ENCODE data around the gene REXO4. TPM values are rescaled to one million over a fixed set of nuclear protein-coding genes. Genes with fewer than 3 reads are reported as not detected.

REXO4 gene
- total and polyA plus RNA-seq, 2 of the 4 experiments (the other 2 are of a cell fraction), result 16.1 to 21.8 TPM

GRCh38 chr9:133455936-133456335 is 38.1 kb upstream of the REXO4 start:
- Histone ChIP-seq H3K4me1 (ENCODE audit: control insufficient read depth, insufficient read depth, low read length) (peaks cover 5% of the 10 kb centered on the region; the same call in 1 of the 2 replicates), H2AK5ac (ENCODE audit: low read depth, low read length) (no peak overlapping the region), H3K27me3 (ENCODE audit: control insufficient read depth, insufficient read depth, low read length) (no peaks in the 10 kb centered on the region), H3K4me2 (ENCODE audit: low read depth, low read length) (no peak overlapping the region), H3K4me3 (ENCODE audit: insufficient read depth, low read depth, low read length) (no peak overlapping the region), H4K8ac (ENCODE audit: low read depth in 2 of 2, low read length in 2 of 2) (no peak overlapping the region), H2AFZ (replicated peaks; ENCODE audit: low read length, poor library complexity) (no peak overlapping the region), H2BK5ac (ENCODE audit: low read depth, low read length, poor library complexity, severe bottlenecking) (no peak overlapping the region), H3K23ac (ENCODE audit: low read depth, low read length) (no peak overlapping the region), H2BK20ac (ENCODE audit: low read depth, low read length) (no peak overlapping the region), H3K27ac (ENCODE audit: insufficient read depth, low read length) (no peak overlapping the region), H3K18ac (ENCODE audit: low read depth, low read length) (no peak overlapping the region), H3K79me1 (ENCODE audit: low read depth in 1 of 2, low read length in 2 of 2) (peaks cover 0 to 6% of the 10 kb centered on the region in 2 experiments; a peak in 2 of 4 replicates), H3K14ac (replicated peaks; ENCODE audit: low read depth, low read length) (no peak overlapping the region), H3K9me3 (ENCODE audit: control insufficient read depth, insufficient read depth, low read length) (no peaks in the 10 kb centered on the region), H3K9ac (ENCODE audit: low read depth, low read length) (no peak overlapping the region), H3K9me1 (ENCODE audit: insufficient read depth, low read length) (no peaks in the 10 kb centered on the region), H4K20me1 (ENCODE audit: insufficient read depth, low read length) (no peaks in the 10 kb centered on the region), H3K4ac (ENCODE audit: low read depth, low read length) (no peak overlapping the region), H2BK120ac (ENCODE audit: low read depth, low read length) (no peak overlapping the region), H4K91ac (ENCODE audit: insufficient read depth, low read depth, low read length) (no peak overlapping the region), H3K36me3 (ENCODE audit: control insufficient read depth, insufficient read depth, low read length) (no peaks in the 10 kb centered on the region), H3K56ac (ENCODE audit: extremely low read depth, insufficient read depth, low read length) (no peak overlapping the region), H2BK15ac (ENCODE audit: low read depth, low read length) (no peak overlapping the region), H2AK9ac (replicated peaks; ENCODE audit: low read depth, low read length, poor library complexity) (no peak overlapping the region), H4K5ac (ENCODE audit: low read depth, low read length) (no peak overlapping the region)
- WGBS, 2 experiments (ENCODE audit: extremely low coverage in 2 of 2, insufficient read length in 1 of 2), result 84% methylated on average over 9 of the region's 11 CpGs; no CpG with 5 or more reads in 1 of the 2 experiments
- intact Hi-C loops (cut with micrococcal nuclease), result loop anchor here (5.0 kb wide), 1 partner anchor 34 kb away; the partner anchor contains the start of gene ADAMTS13
- ATAC-seq (ENCODE audit: low read depth), result no peak
- in situ Hi-C loops (cut with MboI; ENCODE audit: low sequenced_read_pairs), result no loop called here
- BruUV-seq (replicated peaks), result no TSS peak
- TF ChIP-seq RCOR1 (IDR thresholded peaks at IDR 0.05; ENCODE audit: insufficient replicate concordance, low read length), result no peak
- no peak for TF ChIP-seq POLR2A (IDR thresholded peaks at IDR 0.05; ENCODE audit: low read depth, low read length)
- TF ChIP-seq RFX5 (IDR thresholded peaks at IDR 0.05; ENCODE audit: low read depth, low read length), result no peak
- TF ChIP-seq MAFK (IDR thresholded peaks at IDR 0.05; ENCODE audit: low read depth, low read length), result no peak
- TF ChIP-seq, protein P1, sequence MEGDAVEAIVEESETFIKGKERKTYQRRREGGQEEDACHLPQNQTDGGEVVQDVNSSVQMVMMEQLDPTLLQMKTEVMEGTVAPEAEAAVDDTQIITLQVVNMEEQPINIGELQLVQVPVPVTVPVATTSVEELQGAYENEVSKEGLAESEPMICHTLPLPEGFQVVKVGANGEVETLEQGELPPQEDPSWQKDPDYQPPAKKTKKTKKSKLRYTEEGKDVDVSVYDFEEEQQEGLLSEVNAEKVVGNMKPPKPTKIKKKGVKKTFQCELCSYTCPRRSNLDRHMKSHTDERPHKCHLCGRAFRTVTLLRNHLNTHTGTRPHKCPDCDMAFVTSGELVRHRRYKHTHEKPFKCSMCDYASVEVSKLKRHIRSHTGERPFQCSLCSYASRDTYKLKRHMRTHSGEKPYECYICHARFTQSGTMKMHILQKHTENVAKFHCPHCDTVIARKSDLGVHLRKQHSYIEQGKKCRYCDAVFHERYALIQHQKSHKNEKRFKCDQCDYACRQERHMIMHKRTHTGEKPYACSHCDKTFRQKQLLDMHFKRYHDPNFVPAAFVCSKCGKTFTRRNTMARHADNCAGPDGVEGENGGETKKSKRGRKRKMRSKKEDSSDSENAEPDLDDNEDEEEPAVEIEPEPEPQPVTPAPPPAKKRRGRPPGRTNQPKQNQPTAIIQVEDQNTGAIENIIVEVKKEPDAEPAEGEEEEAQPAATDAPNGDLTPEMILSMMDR (conservative IDR thresholded peaks at IDR 0.05; ENCODE audit: low read depth, low read length), result no peak
- TF ChIP-seq NFE2L2 (IDR thresholded peaks at IDR 0.05; ENCODE audit: low read depth, low read length), result no peak
- TF ChIP-seq SMC3 (IDR thresholded peaks at IDR 0.05; ENCODE audit: low read depth, low read length), result no peak
- no peak for TF ChIP-seq MAZ (IDR thresholded peaks at IDR 0.05; ENCODE audit: borderline replicate concordance, low read depth, low read length)
- TF ChIP-seq, protein P2, sequence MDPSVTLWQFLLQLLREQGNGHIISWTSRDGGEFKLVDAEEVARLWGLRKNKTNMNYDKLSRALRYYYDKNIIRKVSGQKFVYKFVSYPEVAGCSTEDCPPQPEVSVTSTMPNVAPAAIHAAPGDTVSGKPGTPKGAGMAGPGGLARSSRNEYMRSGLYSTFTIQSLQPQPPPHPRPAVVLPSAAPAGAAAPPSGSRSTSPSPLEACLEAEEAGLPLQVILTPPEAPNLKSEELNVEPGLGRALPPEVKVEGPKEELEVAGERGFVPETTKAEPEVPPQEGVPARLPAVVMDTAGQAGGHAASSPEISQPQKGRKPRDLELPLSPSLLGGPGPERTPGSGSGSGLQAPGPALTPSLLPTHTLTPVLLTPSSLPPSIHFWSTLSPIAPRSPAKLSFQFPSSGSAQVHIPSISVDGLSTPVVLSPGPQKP (IDR thresholded peaks at IDR 0.05; ENCODE audit: borderline replicate concordance, low read depth, low read length), result no peak
- no peak for TF ChIP-seq CEBPB (IDR thresholded peaks at IDR 0.05; ENCODE audit: low read depth, low read length)
- ChIA-PET CTCF (no interaction called here), POLR2A (ENCODE audit: unreplicated experiment) (no interaction called here)
- dilution Hi-C loops (cut with HindIII; ENCODE audit: low sequenced_read_pairs, unreplicated experiment), result no loop called here
- DNase-seq, result no peak
